Adipose tissue (tissue), 3 donors: ENCODE measurements around the gene PTGER3. TPM values are rescaled to one million over a fixed set of nuclear protein-coding genes. Genes with fewer than 3 reads are reported as not detected.

Source experiments
- H3K27ac ChIP-seq: one replicate; pipeline ENCODE4 v1.5.1; 2013; ENCODE audit warnings: low read depth, low read length
- WGBS, 3 donors: extraction: QIAGEN DNeasy Blood & Tissue Kit; methylation state at CpG; one replicate each; pipeline ENCODE4 v1.1.7; 2013; 5-methylcytosine and 5-hydroxymethylcytosine counted together
- polyA plus RNA-seq, 3 donors: library from polyadenylated mRNA; stranded (reverse); fragments of 200-250 nt; gene quantifications; one replicate each; pipeline ENCODE4 v1.2.3, GENCODE V29; 2013
- donor health status: healthy with polysubstance abuse.
- donor health status: Bipolar disorder and iron deficiency.
- donor health status: healthy.

PTGER3 gene
- polyA plus RNA-seq, 3 donors: 7.4 to 136 (median 29.2) TPM

DNA sequence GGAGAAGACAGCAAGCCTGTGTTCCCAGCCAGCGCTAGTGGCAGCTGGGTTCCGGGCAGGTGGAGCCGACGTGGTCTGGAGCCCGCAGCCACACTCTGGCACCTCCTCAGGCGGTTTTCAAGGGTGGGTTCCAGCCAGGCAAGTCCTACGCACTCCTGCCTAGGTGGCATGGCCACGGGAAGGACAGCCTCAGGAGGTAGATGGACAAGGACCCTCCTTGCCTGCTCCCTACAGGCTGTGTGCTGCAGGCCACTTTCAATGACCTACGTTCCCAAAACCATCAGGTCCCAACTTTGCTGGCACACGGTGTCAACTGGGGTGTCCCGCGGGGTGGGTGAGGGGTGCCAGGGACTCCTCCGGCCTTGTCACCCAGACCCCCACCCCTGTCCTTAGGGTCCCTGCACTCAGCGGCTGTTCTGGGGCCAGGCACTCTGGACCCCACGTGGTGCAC, 6.7 kb upstream of the PTGER3 start:
- H3K27ac ChIP-seq: no peak overlapping the region
- WGBS, 3 donors: 74 to 82% (median 81%) methylated on average over 15 of the region's 15 CpGs

DNA sequence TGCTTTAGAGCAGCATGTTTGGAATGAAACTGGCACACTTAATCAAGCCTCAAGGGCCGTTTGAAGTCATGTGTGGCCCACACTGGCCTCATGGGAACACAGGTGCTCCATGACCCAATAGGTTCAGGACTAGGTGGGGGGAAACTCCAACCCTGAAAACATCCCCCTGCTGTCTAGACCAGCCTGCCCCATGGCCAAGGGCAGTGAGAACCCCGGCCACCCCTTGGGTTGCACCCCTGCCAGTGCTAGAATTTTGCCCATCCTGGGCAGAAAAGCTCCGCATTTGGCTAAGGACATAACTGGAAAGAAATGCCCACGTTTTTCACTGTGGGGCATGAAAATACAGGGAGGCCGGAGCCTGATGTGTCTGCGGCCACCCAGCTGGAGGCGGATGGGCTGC, 6.1 kb upstream of the PTGER3 start:
- H3K27ac ChIP-seq: no peak overlapping the region
- 66 to 75% (median 74%) methylated on average over 7 of the region's 7 CpGs for whole genome bisulfite sequencing, 3 donors

DNA sequence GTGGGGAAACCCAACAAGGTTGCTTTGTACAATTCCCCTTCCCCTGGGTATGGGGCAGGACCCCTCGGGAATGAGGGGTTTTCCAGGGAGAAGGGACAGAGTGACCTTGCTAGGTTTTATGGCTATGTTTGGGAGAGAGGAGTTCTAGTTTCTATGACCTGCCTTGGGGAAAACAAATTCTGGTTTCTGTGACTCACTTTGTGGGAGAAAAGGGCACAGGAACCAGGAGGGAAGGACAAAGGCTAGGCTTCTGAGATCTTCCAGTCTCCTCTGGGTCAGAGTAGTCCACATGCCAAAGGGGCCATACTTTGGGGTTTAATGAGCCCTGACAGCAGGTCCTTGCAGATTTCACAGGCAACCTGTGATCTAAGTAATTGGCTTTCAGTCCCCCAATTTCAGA, 5.5 kb upstream of the PTGER3 start:
- H3K27ac ChIP-seq: no peak overlapping the region
- WGBS, 3 donors: 22 to 60% (median 50%) methylated on average over 1 of the region's 1 CpG

DNA sequence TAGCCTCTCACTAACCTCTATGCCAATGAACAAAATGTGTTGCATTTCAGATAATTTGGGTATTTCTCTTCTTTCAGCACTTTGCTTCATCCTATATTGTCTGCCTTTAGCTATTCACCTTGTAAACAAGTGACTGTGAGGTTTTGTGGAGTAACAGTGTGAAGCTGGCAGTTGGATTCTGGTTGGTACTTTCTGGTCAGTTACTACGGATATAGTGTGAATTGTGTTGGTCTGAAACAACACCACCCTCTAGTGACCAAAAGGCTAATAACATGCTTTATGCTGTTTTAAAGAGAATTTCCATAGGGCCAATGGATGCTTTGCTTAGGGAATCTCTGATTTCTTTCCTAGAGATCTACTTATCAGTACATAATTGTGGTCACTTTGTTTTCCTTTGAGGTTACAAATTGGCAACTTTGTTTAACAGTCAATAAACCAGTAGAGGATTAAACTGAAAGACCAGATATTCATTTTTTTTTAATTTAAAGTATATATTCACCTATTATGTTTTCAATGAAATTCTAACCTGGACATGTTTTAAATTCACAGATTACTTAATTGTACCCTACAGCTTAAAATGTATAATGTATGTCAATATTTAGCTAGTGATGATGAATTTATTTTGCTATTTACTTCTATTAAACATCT, 2.5 kb upstream of the PTGER3 start:
- 0 to 3% (median 0%) methylated on average over 1 of the region's 1 CpG for WGBS, 3 donors
- H3K27ac ChIP-seq: no peak overlapping the region

DNA sequence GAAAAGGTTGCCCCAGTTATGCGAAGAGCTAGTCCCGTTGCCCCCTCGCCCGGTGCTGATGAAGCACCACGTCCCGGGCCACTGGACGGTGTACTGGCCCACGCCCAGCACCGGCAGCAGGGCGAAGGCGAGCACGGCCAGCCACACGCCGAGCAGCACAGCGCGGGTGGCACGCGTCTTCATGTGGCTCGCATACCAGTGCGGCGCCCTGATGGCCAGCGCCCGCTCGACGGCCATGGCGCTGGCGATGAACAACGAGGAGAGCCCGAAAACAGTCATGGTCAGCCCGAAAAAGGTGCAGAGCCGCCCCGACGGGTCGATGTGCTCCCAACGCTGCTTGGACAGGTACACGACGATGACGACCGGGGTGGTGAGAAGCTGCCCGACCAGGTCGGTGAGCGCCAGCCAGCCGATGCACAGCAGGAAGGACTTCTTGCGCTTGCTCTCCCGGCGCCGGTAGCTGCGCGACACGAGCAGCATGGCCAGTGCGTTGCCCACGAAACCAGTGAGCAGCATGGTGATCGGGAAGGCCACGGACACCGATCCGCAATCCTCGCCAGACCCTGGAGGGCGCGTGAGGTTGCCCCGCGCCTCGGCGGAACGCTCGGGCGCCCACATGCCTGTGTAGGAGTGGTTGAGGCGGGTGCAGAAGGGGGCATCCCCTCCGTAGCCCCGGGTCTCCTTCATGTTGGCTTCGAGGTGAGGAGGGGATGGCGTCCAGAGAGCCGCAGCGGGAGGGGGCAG, 553 bp downstream of the PTGER3 start:
- WGBS, 3 donors: 3 to 5% (median 4%) methylated on average over 73 of the region's 73 CpGs
- H3K27ac ChIP-seq: no peak overlapping the region

DNA sequence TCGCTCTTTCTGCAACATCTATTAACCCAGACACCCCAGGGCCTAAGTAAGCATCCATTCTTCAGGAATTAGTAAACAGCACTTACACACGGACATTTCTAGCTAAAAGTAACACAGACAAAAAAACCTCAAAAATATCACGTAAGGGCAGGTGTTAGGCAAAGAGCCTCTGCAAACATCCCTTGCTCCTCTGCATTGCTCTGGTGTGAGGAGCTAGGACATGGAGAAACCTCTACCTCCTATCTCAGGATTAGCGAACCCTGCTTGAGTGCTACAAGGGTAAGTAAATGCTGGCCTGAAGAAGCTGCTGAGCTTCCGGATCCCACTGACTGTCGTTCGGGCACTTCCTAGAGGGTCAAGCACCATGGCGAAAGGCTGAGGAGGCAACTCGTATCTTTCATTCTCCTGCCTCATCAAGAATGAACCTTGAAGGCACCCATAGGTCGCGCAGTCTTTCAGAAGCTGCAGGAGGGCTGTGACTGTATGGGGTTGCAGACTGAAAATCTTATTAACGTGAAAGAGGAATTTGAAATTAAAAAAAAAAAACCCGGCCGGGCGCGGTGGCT, 2.1 kb downstream of the PTGER3 start:
- no peak overlapping the region for H3K27ac ChIP-seq
- 71 to 77% (median 75%) methylated on average over 16 of the region's 16 CpGs for WGBS, 3 donors

DNA sequence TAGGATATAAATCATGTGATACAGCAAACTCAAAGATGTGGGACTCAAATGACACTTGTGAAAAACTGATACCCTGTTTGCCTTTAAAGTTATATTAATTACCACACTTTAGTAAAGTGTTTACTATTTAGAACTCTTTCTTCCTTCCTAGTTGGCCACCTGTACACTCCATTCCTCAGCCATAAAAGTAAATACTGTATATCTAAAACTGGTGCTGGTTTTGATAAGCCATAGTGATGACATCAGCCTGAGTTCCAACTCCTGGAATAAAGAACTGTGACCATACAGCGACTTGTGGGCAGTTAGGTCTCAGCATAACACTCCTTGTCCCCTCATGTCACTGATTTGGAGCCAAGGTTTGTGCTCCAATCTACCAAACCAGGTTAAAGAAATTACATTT, 2.8 kb downstream of the PTGER3 start:
- H3K27ac ChIP-seq: no peak overlapping the region
- 65 to 75% (median 72%) methylated on average over 1 of the region's 1 CpG for WGBS, 3 donors

DNA sequence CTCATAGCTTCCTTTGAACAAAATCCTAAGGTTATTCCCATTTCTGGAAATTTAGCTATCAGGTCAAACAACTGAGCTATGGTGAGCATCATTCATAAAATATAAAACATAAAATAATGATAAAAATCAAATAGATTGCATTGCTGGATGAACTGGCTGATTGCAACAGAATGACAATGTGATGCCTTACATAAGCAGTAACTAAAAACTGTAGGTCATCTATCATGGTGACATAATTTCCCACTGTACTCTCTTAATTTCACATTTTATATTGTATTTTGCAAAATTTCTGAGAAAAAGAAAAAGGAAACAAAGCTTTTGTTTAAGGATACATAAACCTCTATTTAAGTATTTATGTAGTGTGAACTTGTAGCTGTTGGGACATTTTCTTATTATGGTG, 4.6 kb downstream of the PTGER3 start:
- no peak overlapping the region for H3K27ac ChIP-seq

DNA sequence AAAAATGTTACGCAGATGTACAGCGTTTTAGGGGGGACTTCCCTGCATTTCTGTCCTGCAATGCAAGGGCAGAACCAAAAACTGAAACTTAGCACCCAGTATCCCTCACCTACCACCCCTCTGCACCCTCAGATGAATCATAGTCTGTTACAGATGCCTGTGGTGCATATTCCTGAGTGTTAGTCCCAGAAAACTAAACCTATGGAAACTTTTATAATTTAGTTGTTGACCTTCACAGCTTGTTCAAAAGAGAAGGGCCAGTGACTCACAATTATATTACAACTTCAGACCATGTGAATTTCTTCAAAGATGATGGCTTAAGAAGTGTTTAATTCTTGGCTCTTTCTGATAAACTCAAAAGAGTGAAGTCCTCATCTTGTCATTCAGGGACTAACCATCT, 5.8 kb downstream of the PTGER3 start:
- H3K27ac ChIP-seq: no peak overlapping the region

DNA sequence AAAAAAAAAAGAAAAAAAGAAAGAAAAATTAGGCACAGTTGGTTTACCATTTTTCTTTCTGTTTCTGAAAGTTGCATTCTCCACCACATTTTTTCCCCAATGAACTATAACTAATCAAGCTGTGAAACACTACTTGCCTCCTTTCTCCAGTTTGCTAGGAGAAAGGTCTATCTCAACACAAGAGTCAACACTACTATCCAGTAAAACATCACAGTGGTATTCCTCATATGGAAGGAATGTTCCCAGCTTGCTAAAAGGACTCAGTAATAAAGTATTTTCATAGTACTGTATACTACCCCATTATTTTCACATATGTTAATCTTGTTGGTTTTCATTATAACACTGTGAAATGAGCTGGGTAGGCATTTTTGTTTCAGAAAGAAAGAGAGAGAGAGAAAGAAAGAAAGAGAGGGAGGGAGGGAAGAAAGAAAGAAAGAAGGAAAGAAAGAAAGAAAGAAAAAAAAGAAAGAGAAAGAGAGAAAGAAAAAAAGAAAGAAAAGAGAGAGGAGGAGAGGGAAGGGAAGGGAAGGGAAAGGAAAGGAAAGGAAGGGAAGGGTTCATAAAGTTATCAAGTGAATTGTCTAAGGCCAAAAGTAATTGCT, 7.9 kb downstream of the PTGER3 start:
- H3K27ac ChIP-seq: no peak overlapping the region

More for the DNA sequence above, 5.8 kb downstream of the PTGER3 start:
- 63 to 71% (median 63%) methylated on average over 2 of the region's 2 CpGs for WGBS, 3 donors

DNA sequence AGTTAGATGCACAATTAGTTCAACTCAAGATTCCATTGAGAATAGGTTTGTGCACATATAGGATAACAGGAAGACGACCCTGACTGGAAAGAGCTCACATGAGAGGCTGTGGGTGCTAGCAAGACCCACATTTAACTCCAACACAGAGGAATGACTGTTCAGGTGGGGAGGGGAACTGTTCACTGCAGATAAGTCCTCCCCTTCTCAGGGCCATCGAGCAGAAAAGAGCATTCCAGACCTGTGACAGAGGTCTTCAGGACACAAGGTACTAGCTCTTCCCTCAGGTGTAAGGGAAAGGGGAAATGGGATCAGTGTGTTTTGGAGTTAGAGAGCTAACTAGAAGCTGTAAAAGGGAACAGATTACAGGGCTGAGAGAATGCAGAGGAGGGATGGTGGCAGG, 8.7 kb downstream of the PTGER3 start:
- no peak overlapping the region for H3K27ac ChIP-seq

DNA sequence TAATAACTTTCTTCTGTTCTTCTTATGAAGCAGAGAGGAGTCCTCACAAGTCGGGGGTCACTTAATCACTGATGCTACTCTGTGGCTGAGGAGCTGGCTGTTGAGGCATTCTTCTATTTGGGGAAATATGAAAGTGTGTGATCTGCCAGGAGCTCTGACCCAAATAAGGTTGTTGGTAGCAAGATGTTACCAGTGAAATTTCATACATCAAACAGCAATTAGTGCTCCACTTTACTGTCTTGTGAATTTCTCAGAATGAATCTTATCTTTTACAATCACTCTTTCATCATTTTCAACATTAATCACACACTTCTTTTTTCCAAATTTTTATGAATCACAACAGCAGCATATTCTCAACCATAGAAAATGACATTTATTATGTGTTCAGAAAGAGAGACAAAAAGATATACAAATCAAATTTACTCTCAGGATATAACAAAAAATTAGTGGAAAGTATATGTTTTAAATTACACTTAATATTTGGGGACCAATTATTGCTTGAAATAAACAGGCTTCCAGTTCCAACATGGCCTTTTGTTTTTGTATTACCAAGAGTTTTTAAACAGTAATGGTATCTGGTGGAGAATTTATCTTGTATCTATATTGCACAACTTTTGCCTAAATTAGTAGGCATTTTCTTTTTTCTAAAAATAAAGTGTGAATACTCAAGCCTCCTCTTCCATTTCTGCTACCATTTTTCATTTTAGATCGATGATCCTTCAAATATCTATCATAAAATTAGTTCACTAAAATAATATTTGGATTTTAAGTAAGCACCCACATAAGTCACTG, 9.6 kb downstream of the PTGER3 start:
- H3K27ac ChIP-seq: no peak overlapping the region
- 78 to 86% (median 78%) methylated on average over 2 of the region's 2 CpGs for WGBS, 3 donors

More for the DNA sequence above, 8.7 kb downstream of the PTGER3 start:
- WGBS, 3 donors: 61 to 78% (median 70%) methylated on average over 2 of the region's 2 CpGs

DNA sequence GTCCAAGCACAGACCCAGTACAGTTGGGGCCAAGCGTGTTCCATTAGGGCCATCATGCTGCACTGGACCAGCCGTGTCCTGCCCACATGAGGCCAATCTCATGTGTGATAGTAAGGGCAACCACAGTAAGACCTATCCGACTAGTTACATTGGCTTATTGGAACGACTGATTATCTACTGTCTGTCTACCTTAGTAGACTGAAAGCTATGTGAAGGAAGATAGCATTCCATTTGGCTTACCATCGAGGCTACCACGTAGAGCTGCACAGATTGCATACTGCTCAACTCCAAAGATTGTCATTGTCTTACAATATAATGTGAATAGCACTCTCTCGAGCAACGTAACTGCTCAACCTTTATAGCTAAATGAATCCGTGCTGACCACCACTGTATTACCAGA, 10.6 kb downstream of the PTGER3 start:
- no peak overlapping the region for H3K27ac ChIP-seq
- 94 to 95% (median 94%) methylated on average over 9 of the region's 9 CpGs for WGBS, 3 donors

DNA sequence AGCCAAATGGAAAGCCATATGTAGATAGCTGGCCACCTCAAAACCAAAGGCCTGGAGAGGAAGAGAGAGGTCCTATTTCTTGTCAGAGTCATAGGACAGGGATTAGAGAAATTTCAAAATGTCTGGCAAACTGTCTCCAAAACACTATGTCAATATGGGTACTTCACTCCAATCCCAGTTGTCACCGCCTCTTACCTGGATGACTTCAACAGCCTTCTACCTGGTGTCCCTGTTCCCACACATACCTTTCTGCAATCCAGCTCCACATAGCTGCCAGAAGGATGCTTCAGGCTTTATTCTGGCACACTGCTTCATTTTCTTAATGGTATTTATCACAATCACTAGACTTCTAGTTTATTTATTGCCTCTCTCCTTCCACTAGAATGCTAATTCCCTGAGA, 14.5 kb downstream of the PTGER3 start:
- H3K27ac ChIP-seq: no peak overlapping the region
- WGBS, 3 donors: 89 to 98% (median 94%) methylated on average over 1 of the region's 1 CpG

DNA sequence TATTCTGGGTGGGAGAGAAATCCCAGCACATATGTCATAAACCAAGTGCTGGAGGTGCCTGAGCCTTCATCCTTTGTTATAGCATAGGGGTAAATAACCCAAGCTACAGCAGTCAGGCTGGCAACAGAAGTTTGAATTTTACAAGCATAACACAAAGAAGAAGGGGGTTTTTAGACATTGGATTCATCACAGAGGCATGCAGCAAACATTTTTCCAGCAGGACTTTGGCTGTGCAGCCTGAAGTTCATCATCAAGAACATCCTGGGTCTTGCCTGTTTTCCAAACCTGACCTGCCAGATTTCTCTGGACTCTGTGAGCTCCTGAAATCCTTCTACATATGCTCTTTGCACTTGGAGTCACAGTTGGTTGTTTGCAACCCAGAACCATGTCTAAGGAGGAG, 16.2 kb downstream of the PTGER3 start:
- no peak overlapping the region for H3K27ac ChIP-seq

DNA sequence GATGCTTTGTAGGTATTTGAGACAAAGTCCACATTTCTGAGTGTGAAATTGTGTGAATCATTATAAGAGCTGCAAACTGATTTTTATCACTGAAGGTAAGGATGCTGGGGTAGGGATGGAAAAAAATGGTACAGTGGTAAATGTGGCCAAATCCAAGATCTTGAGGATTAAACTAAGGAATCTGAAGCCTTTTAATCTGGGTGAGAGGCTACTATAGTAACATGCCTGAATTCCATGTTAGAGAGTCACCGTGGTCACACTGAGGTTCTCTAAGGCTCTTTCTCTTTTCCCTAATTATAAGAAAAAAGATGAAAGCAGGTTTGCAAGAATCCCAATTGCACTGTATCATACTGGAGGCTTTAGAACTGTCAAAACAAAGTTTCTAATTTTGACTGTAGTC, 17.6 kb downstream of the PTGER3 start:
- WGBS, 3 donors: 84 to 90% (median 85%) methylated on average over 1 of the region's 1 CpG
- no peak overlapping the region for H3K27ac ChIP-seq

DNA sequence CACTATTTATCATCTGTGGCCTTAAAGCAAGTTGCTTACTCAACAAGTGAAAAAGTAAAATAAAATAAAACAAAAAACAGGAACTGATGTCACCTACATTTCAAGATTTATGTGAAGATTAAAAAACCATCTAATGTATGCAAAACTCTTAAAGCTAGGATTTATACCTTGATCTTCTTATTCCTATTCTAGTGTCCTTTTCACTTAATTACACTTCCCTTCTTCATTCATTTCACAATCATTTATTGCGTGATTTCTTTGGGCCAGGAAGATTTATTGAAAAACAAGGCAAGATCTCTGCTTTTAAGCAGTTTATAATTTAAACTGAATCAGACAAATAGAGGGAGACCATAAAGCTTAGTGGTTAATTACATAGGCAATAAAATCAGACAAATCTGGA, 18.6 kb downstream of the PTGER3 start:
- H3K27ac ChIP-seq: no peak overlapping the region
- 56 to 90% (median 75%) methylated on average over 1 of the region's 1 CpG for WGBS, 3 donors

DNA sequence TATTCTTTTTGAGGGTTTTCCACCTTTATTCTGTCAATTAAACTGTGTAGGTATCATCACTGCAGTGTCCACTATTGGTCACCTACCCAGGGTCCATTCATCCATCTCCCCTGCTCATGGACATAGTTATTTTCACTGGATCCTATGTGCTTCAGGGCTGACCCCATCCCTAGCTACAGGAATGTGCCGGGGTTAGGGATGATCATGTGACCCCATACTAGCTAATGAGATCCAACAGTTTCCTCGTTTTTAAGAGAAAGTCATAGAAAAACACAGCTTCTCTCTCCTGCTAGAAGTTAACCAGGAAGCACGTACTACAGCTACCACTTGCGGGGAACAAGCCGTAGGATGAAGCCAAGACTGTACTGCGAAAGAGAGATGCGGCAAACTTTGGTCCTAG, 19.6 kb downstream of the PTGER3 start:
- H3K27ac ChIP-seq: no peak overlapping the region
- 89 to 91% (median 90%) methylated on average over 7 of the region's 7 CpGs for WGBS, 3 donors

DNA sequence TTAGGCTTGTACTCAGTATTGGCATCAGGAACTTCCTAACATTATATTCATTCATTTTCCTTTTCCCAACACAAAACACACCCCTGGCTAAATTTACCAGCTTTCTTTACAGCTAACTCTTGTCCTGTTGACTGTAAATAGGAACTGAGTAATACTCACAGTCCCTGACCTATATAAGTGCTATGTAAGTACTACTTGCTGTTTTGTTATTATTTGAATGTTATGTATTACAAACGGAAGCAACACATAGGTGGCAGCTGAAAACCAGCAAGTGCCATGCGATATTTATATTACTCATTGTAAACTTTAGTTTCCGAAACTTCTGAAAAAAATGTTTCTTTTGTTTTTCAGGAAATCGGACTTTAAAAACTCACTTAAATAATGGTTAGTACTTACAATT, 21.5 kb downstream of the PTGER3 start:
- WGBS, 3 donors: 86 to 90% (median 88%) methylated on average over 4 of the region's 4 CpGs

More for the DNA sequence above, 21.5 kb downstream of the PTGER3 start:
- no peak overlapping the region for H3K27ac ChIP-seq
